GM12892 (cell line): Measurements from ENCODE around the gene SPTLC2.
"Not testable (repeated sequence)": the region's sequence is repeated elsewhere in the genome, so short reads cannot be mapped to it uniquely, and the experiment has no call there.

Experiments used
- DNase-seq: peaks from one replicate; pipeline ENCODE4 v3.0.0; 2011; ENCODE audit not compliant: insufficient read length
- FAIRE-seq: peaks from 2 replicates; lab custom pipeline; 2011; peaks lifted over from hg19 to GRCh38; lab: Jason Lieb, UNC
- POLR2A ChIP-seq: IDR thresholded peaks from 2 replicates; pipeline ENCODE4 v1.6.1; 2011; ENCODE audit warnings: low read depth, low read length, control low read depth
- POLR2AphosphoS5 ChIP-seq: IDR thresholded peaks from 2 replicates; pipeline ENCODE4 v1.6.1; 2011; ENCODE audit warnings: low read depth, low read length, control low read depth
- TAF1 ChIP-seq: IDR thresholded peaks from 2 replicates; pipeline ENCODE4 v1.6.1; 2011; ENCODE audit warnings: low read depth, mild to moderate bottlenecking, control low read depth, low read length, borderline replicate concordance

SPTLC2 gene

DNA sequence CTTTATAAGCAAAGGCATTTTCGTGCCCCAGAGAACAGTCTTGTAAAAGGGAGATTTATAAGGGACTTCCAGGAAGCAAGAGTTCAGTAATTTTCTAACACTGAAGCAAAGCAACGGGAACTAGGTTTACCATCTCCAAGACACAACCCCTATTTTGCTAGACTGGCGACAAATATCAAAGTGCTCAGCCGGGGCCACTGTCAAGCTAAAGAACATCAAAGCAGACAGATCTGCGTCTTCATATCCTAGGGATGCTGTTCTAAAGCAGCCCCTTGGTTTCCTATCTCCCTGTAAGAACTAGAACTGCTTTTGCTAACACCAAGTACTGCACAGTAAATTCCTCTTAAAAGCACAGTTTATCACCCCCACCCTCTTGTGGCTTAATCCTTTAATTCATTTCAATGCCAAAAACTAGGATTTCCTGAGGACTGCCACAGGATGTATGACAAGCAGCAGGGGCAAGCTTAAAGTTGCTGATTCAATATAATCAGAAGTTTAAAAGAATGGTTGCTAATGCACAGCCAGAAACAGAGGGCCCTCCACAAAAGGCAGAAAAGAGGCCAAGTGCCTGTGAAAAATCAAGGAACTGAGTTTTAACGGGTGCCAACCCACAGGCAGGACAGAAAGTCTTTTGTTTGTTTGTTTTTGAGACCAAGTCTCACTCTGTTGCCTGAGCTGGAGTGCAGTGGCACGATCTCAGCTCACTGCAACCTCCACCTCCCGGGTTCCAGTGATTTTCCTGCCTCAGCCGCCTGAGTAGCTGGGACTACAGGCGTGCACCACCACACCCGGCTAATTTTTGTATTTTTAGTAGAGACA, 73.8 kb downstream of the SPTLC2 start:
- TF ChIP-seq POLR2AphosphoS5 (no peak), POLR2A (no peak), TAF1 (no peak)
- DNase-seq: no peak
- FAIRE-seq: no peak

DNA sequence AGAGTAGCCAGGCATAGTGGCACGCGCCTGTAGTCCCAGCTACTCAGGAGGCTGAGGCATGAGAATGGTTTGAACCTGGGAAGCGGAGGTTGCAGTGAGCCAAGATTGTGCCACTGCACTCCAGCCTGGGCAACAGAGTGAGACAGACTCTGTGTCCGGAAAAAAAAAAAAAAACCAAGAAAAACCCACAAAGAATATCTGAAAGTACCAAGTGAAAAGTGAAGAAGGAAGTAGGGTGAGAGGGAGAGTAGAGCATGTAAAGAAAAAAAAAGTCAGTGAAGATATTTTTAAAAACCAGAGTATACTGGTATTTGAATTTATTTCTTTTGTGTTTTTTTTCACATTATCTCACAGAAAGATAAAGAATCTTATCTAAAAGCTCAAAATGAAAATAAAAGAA, 74.5 kb downstream of the SPTLC2 start:
- no peak for TF ChIP-seq TAF1
- no peak for TF ChIP-seq POLR2A
- TF ChIP-seq POLR2AphosphoS5: no peak
- FAIRE-seq (no peak), DNase-seq (no peak)

DNA sequence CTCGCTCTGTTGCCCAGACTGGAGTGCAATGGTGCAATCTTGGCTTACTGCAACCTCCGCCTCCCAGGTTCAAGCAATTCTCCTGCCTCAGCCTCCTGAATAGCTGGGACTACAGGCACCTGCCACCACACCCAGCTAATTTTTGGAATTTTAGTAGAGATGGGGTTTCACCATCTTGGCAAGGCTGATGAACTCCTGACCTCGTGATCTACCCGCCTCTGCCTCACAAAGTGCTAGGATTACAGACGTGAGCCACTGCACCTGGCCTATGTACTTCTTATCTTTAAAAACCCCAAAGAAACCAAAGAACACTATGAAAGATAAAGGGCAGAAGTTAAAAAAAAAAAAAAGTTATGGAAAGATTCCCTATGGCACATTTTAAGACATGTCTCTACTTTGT, 79.5 kb downstream of the SPTLC2 start:
- not testable (repeated sequence) for FAIRE-seq, DNase-seq

DNA sequence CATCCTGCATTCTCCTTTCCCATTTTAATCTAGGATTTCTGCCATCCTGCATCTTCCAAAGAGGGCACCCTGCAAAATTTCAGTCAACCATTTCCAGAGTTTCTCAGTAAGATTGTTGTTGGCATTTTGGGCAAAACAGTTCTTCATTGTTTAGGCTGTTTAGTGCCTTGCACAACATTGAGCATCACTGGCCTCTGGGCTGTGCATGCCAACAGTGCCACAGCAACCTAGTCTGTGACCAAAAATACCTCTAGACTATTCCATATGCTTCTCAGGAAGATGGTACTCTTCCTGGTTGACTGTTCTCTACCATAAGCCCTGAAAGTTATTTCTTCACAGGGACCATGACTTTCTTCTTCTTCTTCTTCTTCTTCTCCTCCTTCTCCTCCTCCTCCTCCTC, 85.4 kb downstream of the SPTLC2 start:
- TF ChIP-seq POLR2AphosphoS5 (no peak), POLR2A (no peak), TAF1 (no peak)
- no peak for FAIRE-seq
- DNase-seq: no peak

DNA sequence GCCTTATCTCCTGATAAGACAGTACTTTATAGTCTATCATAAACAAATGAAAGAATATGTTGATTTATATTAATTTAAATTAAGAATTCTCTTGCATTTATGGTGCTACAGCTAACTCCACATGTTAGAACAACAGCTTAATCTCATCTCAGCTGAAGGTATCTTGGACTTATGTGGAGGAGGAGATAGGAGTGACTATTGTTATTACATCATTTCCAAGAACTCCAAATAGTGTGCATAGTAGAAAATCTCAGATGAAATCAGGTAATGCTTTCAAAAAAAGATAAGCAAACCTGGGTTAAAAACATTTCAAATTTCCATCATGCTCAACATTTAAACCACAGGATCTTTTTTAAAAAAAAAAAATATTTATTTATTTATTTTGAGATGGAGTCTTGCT, 86.5 kb downstream of the SPTLC2 start:
- TF ChIP-seq POLR2AphosphoS5 (no peak), POLR2A (no peak), TAF1 (no peak)
- no peak for FAIRE-seq
- no peak for DNase-seq

DNA sequence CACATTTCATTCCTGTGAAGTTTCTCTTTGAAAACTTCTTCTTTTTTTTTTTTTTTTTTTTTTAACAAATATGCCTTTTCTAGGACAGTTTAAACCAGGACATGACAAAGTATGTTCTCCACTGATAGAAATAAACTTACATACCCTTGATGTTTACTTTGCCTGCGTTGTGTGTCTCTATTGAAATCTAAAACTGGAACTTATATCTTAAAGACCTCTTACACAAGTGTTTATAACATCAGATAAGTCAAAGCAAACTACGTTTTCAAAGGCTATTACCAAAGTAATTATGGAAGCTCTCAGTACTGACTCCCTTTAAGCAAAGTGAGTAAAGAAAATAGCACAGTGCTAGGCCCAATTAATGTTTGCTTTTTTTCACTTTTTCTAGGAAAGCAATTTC, 87.2 kb downstream of the SPTLC2 start:
- no peak for TF ChIP-seq POLR2AphosphoS5
- no peak for TF ChIP-seq POLR2A
- no peak for TF ChIP-seq TAF1
- FAIRE-seq (no peak), DNase-seq (no peak)

DNA sequence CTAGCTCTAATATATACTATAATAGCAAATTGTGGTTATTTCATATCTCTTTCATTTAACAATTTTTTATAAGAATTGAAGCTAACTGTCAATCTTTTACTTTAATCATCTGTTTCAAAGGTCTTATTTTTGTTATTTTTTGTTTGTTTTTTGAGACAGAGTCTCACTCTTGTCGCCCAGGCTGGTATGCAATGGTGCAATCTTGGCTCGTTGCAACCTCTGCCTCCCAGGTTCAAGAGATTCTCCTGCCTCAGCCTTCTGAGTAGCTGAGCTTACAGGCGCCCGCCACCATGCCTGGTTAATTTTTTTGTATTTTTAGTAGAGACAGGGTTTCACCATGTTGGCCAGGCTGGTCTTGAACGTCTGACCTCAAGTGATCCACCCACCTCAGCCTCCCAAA, 87.7 kb downstream of the SPTLC2 start:
- FAIRE-seq, DNase-seq: not testable (repeated sequence)

DNA sequence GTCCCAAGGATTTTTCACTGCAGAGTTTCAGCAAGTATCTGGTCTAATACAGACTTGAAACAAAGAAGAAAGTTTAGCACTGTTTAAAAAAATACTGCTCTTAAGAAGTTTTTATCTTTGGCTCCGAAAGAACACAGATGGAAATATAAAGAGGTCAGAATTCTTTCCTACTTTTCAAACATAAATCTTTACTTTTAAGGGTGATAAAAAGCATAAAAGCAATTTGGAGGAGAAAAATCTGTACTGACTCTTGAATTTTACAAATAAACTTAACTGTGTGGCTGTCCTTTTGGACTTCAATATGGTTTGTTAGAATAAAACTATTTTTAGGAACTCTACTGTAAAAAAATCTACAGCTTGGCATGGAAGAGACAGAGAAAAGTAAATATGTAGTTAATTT, 90.2 kb downstream of the SPTLC2 start:
- DNase-seq (no peak), FAIRE-seq (no peak)
- TF ChIP-seq TAF1 (no peak), POLR2A (no peak)

DNA sequence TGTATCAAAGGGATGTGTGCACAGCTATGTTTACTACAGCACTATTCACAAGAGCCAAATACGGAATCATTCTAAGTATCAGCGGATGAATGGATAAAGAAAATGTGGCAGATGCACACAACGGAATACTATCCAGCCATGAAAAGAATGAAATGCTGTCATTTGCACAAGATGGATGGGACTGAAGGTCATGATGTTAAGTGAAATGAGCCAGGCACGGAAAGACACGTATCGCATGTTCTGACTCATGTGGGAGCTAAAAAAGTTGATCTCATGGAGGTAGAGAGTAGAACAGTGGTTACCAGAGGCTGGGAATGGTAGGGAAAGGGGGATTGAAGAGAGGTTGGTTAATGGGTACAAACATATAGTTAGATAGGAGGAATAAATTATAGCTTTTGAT, 91.9 kb downstream of the SPTLC2 start:
- no peak for DNase-seq
- FAIRE-seq: no peak
- TF ChIP-seq TAF1 (no peak), POLR2A (no peak), POLR2AphosphoS5 (no peak)

DNA sequence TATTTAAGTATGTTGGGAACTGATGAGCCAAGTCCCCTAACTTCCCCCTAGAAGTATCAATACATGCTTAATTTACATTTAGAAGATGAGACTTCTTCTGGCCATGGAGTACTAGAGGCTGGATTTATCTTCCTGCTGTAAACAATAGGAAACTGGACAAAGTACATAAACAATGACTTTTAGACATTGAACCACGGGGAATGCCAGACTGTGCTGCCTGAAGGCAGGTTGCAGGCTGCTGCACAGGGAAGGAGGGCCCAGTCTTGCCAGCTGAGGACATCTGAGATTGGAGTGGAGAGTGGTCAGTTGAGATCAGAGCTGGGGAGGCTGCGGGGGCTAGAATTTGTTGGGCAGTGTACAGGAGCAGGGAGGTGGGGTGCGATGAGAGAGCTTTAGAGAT, 93.3 kb downstream of the SPTLC2 start:
- TF ChIP-seq TAF1: no peak
- no peak for TF ChIP-seq POLR2A
- TF ChIP-seq POLR2AphosphoS5: no peak
- FAIRE-seq: no peak
- no peak for DNase-seq

DNA sequence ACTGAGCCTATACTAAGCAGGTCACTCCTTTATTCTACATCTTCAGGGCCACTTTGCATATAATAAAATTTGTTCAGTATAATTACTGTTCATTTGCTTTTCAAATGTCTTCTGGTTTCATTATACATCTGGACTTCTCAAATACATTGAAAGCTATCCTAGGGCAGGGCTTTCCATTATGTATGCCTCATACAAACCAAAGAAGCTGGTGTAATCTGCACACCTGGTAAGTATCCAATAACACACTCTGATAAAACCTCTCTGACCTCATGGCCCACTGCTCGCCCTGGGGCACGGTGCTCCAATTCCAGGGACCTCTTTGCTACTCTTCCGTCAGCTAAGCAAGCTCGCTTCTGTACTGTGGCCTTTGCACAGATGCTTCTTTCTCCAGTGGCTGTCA, 95.9 kb downstream of the SPTLC2 start:
- TF ChIP-seq POLR2A: no peak
- no peak for TF ChIP-seq POLR2AphosphoS5
- TF ChIP-seq TAF1: no peak
- DNase-seq: no peak
- FAIRE-seq: no peak

DNA sequence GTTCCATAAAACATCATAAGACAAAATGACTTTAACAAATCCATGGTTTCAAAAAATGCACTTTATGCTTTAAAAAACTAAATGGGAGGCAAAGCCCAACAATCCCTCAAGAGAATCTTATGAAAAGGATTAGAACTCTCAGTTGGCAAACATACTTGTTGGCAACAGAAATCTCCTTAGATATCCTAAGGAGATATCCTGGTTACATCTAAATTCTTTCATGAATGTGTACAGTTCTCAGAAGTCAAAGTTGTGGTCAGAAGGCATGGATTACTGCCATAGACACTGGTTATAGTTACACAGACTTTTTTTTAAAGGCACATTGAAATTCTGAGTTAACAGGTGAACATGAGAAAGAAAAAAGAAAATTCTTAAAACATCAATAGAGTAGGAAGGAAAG, 100.3 kb downstream of the SPTLC2 start:
- no peak for FAIRE-seq
- TF ChIP-seq POLR2AphosphoS5: no peak
- no peak for TF ChIP-seq POLR2A
- no peak for TF ChIP-seq TAF1
- no peak for DNase-seq
